ENCODE data around the gene PCDHGC4. TPM values are rescaled to one million over a fixed set of nuclear protein-coding genes. Genes with fewer than 3 reads are reported as not detected.

Gene PCDHGC4
- total RNA-seq, 1 experiment from 2014 or later = 2.2 TPM

GRCh38 chr5:141510850-141511601 is 26.2 kb downstream of the PCDHGC4 start:
- CTCF ChIA-PET = interaction anchor here (0.7 to 2.0 kb wide), 3 partner anchors 10 to 36 kb away, joined by 3 to 7 read pairs (median 3); partner anchors contain the start of gene PCDHGC3
- intact Hi-C loops (cut with micrococcal nuclease; ENCODE audit: unreplicated experiment) = no loop called here
- Mint-ChIP-seq H3K4me3 (ENCODE audit: low read depth, unreplicated experiment) (no peak overlapping the region), H3K9me3 (ENCODE audit: low read depth, unreplicated experiment) (no peaks in the 10 kb centered on the region), H3K27me3 (ENCODE audit: unreplicated experiment) (no peaks in the 10 kb centered on the region), H3K4me1 (ENCODE audit: low read depth, unreplicated experiment) (no peaks in the 10 kb centered on the region), H3K36me3 (ENCODE audit: insufficient read depth, unreplicated experiment) (peaks cover 61% of the 10 kb centered on the region), H3K27ac (ENCODE audit: unreplicated experiment) (peak overlapping the region; percentile 18)
- no peak for DNase-seq
- TF ChIP-seq CTCF (IDR thresholded peaks at IDR 0.05; ENCODE audit: unreplicated experiment) = no peak
- BruUV-seq (replicated peaks) = no TSS peak

GRCh38 chr5:141511771-141512325 is 27.0 kb downstream of the PCDHGC4 start:
- peak overlapping the region; percentile 18 for H3K27ac Mint-ChIP-seq (ENCODE audit: unreplicated experiment)

GRCh38 chr5:141512390-141512910 is 27.6 kb downstream of the PCDHGC4 start:
- peak overlapping the region; percentile 18 for H3K27ac Mint-ChIP-seq (ENCODE audit: unreplicated experiment)
- peak; percentile 93 for TF ChIP-seq CTCF (IDR thresholded peaks at IDR 0.05; ENCODE audit: unreplicated experiment)
- DNase-seq = peak; percentile 84
- no peak overlapping the region for H3K4me3 Mint-ChIP-seq (ENCODE audit: low read depth, unreplicated experiment)
- no peaks in the 10 kb centered on the region for H3K27me3 Mint-ChIP-seq (ENCODE audit: unreplicated experiment)
- BruUV-seq (replicated peaks) = no TSS peak
- peaks cover 66% of the 10 kb centered on the region for H3K36me3 Mint-ChIP-seq (ENCODE audit: insufficient read depth, unreplicated experiment)
- CTCF ChIA-PET = interaction anchor here (0.6 to 2.0 kb wide), 2 partner anchors 9 to 29 kb away, joined by 3 to 7 read pairs; no protein-coding TSS in a partner anchor
- no peaks in the 10 kb centered on the region for H3K9me3 Mint-ChIP-seq (ENCODE audit: low read depth, unreplicated experiment)
- intact Hi-C loops (cut with micrococcal nuclease; ENCODE audit: unreplicated experiment) = no loop called here
- H3K4me1 Mint-ChIP-seq (ENCODE audit: low read depth, unreplicated experiment) = no peaks in the 10 kb centered on the region

More at GRCh38 chr5:141511771-141512325, 27.0 kb downstream of the PCDHGC4 start:
- intact Hi-C loops (cut with micrococcal nuclease; ENCODE audit: unreplicated experiment) = no loop called here
- CTCF ChIA-PET = interaction anchor here (2.0 kb wide), 1 partner anchor 10 kb away, joined by 7 read pairs; no protein-coding TSS in a partner anchor
- Mint-ChIP-seq H3K4me1 (ENCODE audit: low read depth, unreplicated experiment) (no peaks in the 10 kb centered on the region), H3K4me3 (ENCODE audit: low read depth, unreplicated experiment) (no peak overlapping the region), H3K9me3 (ENCODE audit: low read depth, unreplicated experiment) (no peaks in the 10 kb centered on the region), H3K27me3 (ENCODE audit: unreplicated experiment) (no peaks in the 10 kb centered on the region), H3K36me3 (ENCODE audit: insufficient read depth, unreplicated experiment) (peaks cover 62% of the 10 kb centered on the region)
- no peak for TF ChIP-seq CTCF (IDR thresholded peaks at IDR 0.05; ENCODE audit: unreplicated experiment)
- DNase-seq = no peak
- BruUV-seq (replicated peaks) = TSS peak; percentile 62

GRCh38 chr5:141512911-141513626 is 28.2 kb downstream of the PCDHGC4 start:
- H3K36me3 Mint-ChIP-seq (ENCODE audit: insufficient read depth, unreplicated experiment) = peaks cover 66% of the 10 kb centered on the region
- DNase-seq = no peak
- intact Hi-C loops (cut with micrococcal nuclease; ENCODE audit: unreplicated experiment) = no loop called here
- H3K4me1 Mint-ChIP-seq (ENCODE audit: low read depth, unreplicated experiment) = no peaks in the 10 kb centered on the region
- CTCF ChIA-PET = interaction anchor here (0.6 to 2.0 kb wide), 2 partner anchors 8 to 30 kb away, joined by 3 to 7 read pairs; no protein-coding TSS in a partner anchor
- H3K27me3 Mint-ChIP-seq (ENCODE audit: unreplicated experiment) = no peaks in the 10 kb centered on the region
- no peak overlapping the region for H3K4me3 Mint-ChIP-seq (ENCODE audit: low read depth, unreplicated experiment)
- BruUV-seq (replicated peaks) = no TSS peak
- H3K27ac Mint-ChIP-seq (ENCODE audit: unreplicated experiment) = peak overlapping the region; percentile 18
- TF ChIP-seq CTCF (IDR thresholded peaks at IDR 0.05; ENCODE audit: unreplicated experiment) = no peak
- H3K9me3 Mint-ChIP-seq (ENCODE audit: low read depth, unreplicated experiment) = no peaks in the 10 kb centered on the region

Measured in Calu3 (cell line).